HepG2 (cell line): ENCODE measurements around the gene PSMB11. TPM values are rescaled to one million over a fixed set of nuclear protein-coding genes. Genes with fewer than 3 reads are reported as not detected.

Experiments
- CREM ChIP-seq, 2 experiments: sonication (generic) in 1 of 2; formaldehyde crosslinking in 1 of 2; IDR thresholded peaks; 2 replicates each; pipeline versions ENCODE4 v1.4.0 to v1.6.1; 2016 to 2020; ENCODE audit warnings: antibody characterized with exemption in 1 of 2, mild to moderate bottlenecking in 1 of 2, missing genetic modification reagents in 1 of 2
- DPF2 ChIP-seq: sonication (generic); formaldehyde crosslinking; IDR thresholded peaks from 2 replicates; pipeline ENCODE4 v1.4.0; 2020; ENCODE audit warnings: mild to moderate bottlenecking, low read depth, missing genetic modification reagents, borderline replicate concordance
- FOSL2 ChIP-seq: sonication (generic); formaldehyde crosslinking; IDR thresholded peaks from 2 replicates; pipeline ENCODE4 v1.4.0; 2020; ENCODE audit warnings: missing genetic modification reagents
- MAFG ChIP-seq: sonication (generic); formaldehyde crosslinking; IDR thresholded peaks from 2 replicates; pipeline ENCODE4 v1.5.1; 2020; ENCODE audit warnings: mild to moderate bottlenecking, missing genetic modification reagents
- NCOA1 ChIP-seq: sonication (generic); formaldehyde crosslinking; IDR thresholded peaks from 2 replicates; pipeline ENCODE4 v1.9.0; 2021; ENCODE audit warnings: missing genetic modification reagents
- NFATC3 ChIP-seq: sonication (generic); formaldehyde crosslinking; IDR thresholded peaks from 2 replicates; pipeline ENCODE4 v1.5.1; 2020; ENCODE audit warnings: mild to moderate bottlenecking, missing genetic modification reagents
- NFE2L1 ChIP-seq: sonication (generic); formaldehyde crosslinking; IDR thresholded peaks from 2 replicates; pipeline ENCODE4 v1.4.0; 2020; ENCODE audit warnings: missing genetic modification reagents, mild to moderate bottlenecking, borderline replicate concordance
- NFYC ChIP-seq: IDR thresholded peaks from 2 replicates; pipeline ENCODE4 v1.6.1; 2016; ENCODE audit warnings: missing genetic modification reagents, missing compliant biosample characterization
- POLR2G ChIP-seq: fragments of 200-400 bp; formaldehyde crosslinking; IDR thresholded peaks from 2 replicates; pipeline ENCODE4 v1.6.1; 2018; ENCODE audit warnings: mild to moderate bottlenecking, low read depth, low read length, moderate library complexity
- polyA plus RNA-seq, 8 experiments: library from polyadenylated mRNA; depleted of rRNA in 3 of 8; stranded (reverse) in 7 of 8; unstranded in 1 of 8; fragments of >200 nt; fragmentation: Illumina TruSeq in 4 of 8; extraction: Trizol in 4 of 8; gene quantifications; 2 replicates each; pipeline versions ENCODE4 v1.2.1 to v1.2.3, GENCODE V29; 2011 to 2016; ENCODE audit warnings: low read depth in 4 of 8, missing spikeins in 1 of 8, mixed read lengths in 1 of 8; ENCODE audit not compliant: insufficient read depth in 1 of 8
- total RNA-seq, 5 experiments: library from RNA; depleted of rRNA; stranded (reverse); fragments of >200 nt; fragmentation: Illumina TruSeq; extraction: Trizol; gene quantifications; 2 replicates each; pipeline ENCODE4 v1.2.3, GENCODE V29; 2016; ENCODE audit warnings: low read depth in 1 of 5
- TF ChIP-seq, protein P1 (sequence below): sonication (generic); formaldehyde crosslinking; IDR thresholded peaks from 2 replicates; pipeline ENCODE4 v1.4.0; 2020; ENCODE audit warnings: missing genetic modification reagents, mild to moderate bottlenecking, borderline replicate concordance
- TF ChIP-seq, protein P2 (sequence below): sonication (generic); formaldehyde crosslinking; IDR thresholded peaks from 2 replicates; pipeline ENCODE4 v1.9.0; 2021; ENCODE audit warnings: mild to moderate bottlenecking, missing genetic modification reagents
- TF ChIP-seq, protein P3 (sequence below): sonication (generic); formaldehyde crosslinking; IDR thresholded peaks from 2 replicates; pipeline ENCODE4 v1.5.0; 2020; ENCODE audit warnings: missing genetic modification reagents
- TF ChIP-seq, protein P4 (sequence below): sonication (generic); formaldehyde crosslinking; IDR thresholded peaks from 2 replicates; pipeline ENCODE4 v1.5.0; 2020; ENCODE audit warnings: mild to moderate bottlenecking, missing genetic modification reagents, borderline replicate concordance

The PSMB11 gene
- total and polyA plus RNA-seq, 2 of the 13 experiments (the other 11 are each of a cell fraction or from before 2014, with no cell fraction given), result not detected

DNA sequence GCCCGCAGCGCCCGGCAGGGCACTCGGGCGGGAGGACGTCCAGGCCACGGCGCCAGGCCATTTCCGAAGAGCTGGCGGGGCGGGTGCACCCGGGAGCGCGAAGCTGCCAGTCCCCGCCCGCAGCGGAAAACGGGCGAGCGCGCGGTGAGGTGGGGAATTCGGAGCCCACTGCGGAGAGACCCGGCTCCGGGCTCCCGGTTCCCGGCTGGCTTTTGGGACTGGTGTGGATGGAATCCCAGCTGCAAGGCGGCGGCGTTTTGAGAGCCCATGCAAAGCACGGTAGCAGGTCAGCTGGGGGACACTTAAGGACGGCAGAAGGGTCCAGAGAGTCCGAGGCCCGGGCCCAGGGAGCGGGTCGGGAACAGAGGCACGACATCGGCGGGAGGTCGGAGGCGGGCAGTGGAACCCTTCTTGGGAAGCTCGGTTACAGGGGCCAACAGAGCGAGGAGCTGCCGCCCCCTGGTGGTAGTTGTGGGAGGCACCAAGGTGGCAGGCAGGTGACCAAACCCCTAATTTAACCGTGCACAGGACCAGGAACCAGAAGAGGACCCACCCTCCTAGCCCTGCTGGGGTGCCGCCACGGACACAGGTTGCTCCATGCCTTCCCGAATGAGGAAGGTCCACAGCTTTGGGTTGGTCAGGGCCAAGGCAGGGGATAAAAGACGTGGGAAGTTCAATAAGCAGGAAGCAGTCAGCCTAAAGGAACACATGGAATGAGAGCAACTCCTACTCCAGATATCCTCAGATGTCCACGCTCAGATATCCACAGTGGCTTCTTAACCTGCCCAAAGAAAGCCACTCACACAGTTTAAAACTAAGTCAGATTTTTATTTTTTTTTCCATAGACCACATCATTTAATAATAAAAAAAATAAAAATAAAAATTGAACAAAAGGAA is 16.0 kb downstream of the PSMB11 start (continued):
- TF ChIP-seq, protein P1, sequence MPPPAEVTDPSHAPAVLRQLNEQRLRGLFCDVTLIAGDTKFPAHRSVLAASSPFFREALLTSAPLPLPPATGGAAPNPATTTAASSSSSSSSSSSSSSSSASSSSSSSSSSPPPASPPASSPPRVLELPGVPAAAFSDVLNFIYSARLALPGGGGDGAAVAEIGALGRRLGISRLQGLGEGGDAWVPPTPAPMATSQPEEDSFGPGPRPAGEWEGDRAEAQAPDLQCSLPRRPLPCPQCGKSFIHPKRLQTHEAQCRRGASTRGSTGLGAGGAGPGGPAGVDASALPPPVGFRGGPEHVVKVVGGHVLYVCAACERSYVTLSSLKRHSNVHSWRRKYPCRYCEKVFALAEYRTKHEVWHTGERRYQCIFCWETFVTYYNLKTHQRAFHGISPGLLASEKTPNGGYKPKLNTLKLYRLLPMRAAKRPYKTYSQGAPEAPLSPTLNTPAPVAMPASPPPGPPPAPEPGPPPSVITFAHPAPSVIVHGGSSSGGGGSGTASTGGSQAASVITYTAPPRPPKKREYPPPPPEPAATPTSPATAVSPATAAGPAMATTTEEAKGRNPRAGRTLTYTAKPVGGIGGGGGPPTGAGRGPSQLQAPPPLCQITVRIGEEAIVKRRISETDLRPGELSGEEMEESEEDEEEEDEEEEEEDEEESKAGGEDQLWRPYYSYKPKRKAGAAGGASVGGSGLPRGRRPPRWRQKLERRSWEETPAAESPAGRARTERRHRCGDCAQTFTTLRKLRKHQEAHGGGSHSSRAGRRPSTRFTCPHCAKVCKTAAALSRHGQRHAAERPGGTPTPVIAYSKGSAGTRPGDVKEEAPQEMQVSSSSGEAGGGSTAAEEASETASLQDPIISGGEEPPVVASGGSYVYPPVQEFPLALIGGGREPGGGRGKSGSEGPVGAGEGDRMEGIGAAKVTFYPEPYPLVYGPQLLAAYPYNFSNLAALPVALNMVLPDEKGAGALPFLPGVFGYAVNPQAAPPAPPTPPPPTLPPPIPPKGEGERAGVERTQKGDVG (CRISPR knock-in tag), result peak; percentile 49; the same call in 1 of the 2 replicates
- TF ChIP-seq DPF2, result peak; percentile 43
- TF ChIP-seq CREM (IDR thresholded peaks at IDR 0.05), result no peak
- no peak for TF ChIP-seq CREM (CRISPR knock-in tag; IDR thresholded peaks at IDR 0.05)
- TF ChIP-seq NFE2L1 (CRISPR knock-in tag), result peak; percentile 82; the same call in 1 of the 2 replicates
- TF ChIP-seq NFYC (CRISPR knock-in tag), result peak; percentile 34; the same call in 1 of the 2 replicates
- no peak for TF ChIP-seq MAFG (CRISPR knock-in tag)
- peak; percentile 93 for TF ChIP-seq POLR2G
- TF ChIP-seq, protein P2, sequence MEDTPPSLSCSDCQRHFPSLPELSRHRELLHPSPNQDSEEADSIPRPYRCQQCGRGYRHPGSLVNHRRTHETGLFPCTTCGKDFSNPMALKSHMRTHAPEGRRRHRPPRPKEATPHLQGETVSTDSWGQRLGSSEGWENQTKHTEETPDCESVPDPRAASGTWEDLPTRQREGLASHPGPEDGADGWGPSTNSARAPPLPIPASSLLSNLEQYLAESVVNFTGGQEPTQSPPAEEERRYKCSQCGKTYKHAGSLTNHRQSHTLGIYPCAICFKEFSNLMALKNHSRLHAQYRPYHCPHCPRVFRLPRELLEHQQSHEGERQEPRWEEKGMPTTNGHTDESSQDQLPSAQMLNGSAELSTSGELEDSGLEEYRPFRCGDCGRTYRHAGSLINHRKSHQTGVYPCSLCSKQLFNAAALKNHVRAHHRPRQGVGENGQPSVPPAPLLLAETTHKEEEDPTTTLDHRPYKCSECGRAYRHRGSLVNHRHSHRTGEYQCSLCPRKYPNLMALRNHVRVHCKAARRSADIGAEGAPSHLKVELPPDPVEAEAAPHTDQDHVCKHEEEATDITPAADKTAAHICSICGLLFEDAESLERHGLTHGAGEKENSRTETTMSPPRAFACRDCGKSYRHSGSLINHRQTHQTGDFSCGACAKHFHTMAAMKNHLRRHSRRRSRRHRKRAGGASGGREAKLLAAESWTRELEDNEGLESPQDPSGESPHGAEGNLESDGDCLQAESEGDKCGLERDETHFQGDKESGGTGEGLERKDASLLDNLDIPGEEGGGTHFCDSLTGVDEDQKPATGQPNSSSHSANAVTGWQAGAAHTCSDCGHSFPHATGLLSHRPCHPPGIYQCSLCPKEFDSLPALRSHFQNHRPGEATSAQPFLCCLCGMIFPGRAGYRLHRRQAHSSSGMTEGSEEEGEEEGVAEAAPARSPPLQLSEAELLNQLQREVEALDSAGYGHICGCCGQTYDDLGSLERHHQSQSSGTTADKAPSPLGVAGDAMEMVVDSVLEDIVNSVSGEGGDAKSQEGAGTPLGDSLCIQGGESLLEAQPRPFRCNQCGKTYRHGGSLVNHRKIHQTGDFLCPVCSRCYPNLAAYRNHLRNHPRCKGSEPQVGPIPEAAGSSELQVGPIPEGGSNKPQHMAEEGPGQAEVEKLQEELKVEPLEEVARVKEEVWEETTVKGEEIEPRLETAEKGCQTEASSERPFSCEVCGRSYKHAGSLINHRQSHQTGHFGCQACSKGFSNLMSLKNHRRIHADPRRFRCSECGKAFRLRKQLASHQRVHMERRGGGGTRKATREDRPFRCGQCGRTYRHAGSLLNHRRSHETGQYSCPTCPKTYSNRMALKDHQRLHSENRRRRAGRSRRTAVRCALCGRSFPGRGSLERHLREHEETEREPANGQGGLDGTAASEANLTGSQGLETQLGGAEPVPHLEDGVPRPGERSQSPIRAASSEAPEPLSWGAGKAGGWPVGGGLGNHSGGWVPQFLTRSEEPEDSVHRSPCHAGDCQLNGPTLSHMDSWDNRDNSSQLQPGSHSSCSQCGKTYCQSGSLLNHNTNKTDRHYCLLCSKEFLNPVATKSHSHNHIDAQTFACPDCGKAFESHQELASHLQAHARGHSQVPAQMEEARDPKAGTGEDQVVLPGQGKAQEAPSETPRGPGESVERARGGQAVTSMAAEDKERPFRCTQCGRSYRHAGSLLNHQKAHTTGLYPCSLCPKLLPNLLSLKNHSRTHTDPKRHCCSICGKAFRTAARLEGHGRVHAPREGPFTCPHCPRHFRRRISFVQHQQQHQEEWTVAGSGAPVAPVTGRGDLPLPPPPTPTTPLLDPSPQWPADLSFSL (CRISPR knock-in tag), result peak; percentile 51; the same call in 1 of the 2 replicates
- TF ChIP-seq, protein P3, sequence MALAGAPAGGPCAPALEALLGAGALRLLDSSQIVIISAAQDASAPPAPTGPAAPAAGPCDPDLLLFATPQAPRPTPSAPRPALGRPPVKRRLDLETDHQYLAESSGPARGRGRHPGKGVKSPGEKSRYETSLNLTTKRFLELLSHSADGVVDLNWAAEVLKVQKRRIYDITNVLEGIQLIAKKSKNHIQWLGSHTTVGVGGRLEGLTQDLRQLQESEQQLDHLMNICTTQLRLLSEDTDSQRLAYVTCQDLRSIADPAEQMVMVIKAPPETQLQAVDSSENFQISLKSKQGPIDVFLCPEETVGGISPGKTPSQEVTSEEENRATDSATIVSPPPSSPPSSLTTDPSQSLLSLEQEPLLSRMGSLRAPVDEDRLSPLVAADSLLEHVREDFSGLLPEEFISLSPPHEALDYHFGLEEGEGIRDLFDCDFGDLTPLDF, result no peak; the same call in 1 of the 2 replicates
- TF ChIP-seq, protein P4, sequence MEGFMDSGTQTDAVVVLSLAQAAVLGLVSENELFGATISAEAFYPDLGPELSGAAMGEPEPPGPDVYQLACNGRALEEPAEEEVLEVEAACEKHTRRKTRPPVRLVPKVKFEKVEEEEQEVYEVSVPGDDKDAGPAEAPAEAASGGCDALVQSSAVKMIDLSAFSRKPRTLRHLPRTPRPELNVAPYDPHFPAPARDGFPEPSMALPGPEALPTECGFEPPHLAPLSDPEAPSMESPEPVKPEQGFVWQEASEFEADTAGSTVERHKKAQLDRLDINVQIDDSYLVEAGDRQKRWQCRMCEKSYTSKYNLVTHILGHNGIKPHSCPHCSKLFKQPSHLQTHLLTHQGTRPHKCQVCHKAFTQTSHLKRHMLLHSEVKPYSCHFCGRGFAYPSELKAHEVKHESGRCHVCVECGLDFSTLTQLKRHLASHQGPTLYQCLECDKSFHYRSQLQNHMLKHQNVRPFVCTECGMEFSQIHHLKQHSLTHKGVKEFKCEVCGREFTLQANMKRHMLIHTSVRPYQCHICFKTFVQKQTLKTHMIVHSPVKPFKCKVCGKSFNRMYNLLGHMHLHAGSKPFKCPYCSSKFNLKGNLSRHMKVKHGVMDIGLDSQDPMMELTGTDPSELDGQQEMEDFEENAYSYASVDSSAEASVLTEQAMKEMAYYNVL (CRISPR knock-in tag), result peak; percentile 90; the same call in 1 of the 2 replicates
- peak; percentile 89; the same call in 1 of the 2 replicates for TF ChIP-seq NCOA1 (CRISPR knock-in tag)
- peak; percentile 61 for TF ChIP-seq FOSL2 (CRISPR knock-in tag)
- TF ChIP-seq NFATC3 (CRISPR knock-in tag), result peak; percentile 32; the same call in 1 of the 2 replicates
